ENCODE measurements around the gene ENG.
"Not testable (repeated sequence)": the region's sequence is repeated elsewhere in the genome, so short reads cannot be mapped to it uniquely, and the experiment has no call there.

ENG gene

GRCh38 chr9:127878001-127878651 lies 23.7 kb upstream of the ENG start:
- ATAC-seq = no peak

DNA sequence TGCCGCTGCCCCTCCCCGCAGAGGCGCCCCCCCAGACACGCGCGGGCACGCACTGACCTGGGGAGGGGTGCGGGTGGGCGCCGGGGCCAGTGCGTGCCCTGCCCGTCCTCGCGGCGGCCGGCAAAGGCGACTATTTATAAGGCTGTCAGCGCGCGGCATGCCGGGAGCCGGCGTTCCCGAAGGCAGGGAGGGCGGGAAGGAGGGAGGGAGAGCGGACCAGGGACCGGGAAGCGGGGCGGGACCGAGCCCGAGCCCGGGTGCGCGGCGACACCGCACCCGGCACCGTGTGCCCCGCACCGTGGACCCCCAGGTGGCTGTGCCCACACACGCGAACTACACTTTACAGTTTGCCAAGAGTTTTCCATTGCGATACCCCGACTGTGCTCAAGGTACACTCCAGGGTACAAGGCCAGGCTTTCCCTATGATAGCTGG lies 23.1 kb upstream of the ENG start, which contains the start of gene AK1:
AK1 (minus strand) TSS at position 110 of the 433 bp plus-strand sequence. CDS start 3,058 bp downstream, outside the sequence.
- no peak for ATAC-seq

DNA sequence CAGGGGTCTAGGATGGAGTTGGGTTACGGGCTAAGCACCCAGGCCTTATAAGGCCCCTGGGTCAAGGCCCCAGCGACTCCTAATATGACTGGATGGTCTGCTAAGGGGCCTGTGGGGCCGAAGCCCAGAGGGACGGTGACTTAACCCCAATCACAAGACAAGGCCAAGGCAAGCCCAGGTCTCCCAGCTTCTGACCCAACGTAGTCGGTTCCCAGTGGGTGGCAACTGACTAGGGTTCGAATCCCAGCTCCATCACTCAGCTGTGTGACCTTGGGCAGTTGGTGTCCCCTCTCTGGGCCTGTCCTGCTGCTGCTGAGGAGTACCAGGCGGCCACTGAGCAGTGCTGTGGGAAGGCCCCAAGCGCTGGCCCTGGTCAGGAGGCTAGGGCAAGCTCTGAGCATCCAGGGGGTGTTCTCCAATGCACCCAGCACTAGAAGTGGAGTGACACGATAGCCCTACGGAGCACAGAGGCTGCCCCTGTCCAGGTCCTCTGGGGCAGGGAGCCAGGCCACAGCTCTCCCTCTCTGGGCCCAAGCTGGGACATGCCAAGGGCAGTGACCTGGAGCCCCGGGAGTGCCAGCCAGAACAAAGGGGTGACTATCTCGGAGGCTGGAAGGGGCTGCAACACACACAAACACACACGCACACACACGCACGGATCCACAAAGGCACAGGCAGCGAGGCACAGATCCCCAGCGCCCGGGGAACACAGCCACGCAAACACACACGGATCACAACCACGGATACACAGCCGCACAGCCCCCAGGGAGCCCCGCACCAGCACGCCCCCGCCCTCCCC lies 22.5 kb upstream of the ENG start:
- no peak for ATAC-seq

- no peak for ATAC-seq
Observed at GRCh38 chr9:127876026-127876763, 21.7 kb upstream of the ENG start.

DNA sequence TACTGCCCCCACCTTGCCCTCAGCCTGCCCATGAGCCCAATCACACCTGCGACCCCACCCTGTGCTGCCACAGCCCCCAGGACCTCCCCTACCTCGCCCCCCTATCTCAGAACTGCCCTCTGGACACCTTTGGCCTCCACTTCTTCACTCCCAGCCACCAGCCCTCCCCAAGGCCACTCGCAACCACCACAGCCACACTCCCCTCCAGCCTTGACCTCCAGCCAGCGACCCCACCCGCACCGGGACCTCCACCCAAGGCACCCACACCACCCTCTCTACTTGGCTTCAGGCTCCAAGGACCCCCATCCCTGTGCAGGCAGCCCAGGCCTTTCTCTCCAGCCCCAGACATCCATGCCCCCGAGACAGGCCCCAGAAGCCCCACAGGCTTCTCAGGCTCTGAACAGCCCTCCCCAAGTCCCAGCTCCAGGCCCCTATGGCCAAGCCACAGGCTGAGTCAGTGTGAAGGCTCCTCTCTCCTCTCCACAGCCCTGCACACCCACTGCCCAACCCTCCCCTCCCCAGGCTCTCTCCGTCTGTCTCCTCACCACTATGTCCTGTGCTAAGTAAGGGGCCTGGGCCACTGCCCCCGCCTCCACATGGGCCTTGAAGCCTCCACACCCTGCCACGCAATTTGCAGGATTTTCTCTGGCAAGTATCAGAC lies 21.0 kb upstream of the ENG start:
- ATAC-seq = no peak

DNA sequence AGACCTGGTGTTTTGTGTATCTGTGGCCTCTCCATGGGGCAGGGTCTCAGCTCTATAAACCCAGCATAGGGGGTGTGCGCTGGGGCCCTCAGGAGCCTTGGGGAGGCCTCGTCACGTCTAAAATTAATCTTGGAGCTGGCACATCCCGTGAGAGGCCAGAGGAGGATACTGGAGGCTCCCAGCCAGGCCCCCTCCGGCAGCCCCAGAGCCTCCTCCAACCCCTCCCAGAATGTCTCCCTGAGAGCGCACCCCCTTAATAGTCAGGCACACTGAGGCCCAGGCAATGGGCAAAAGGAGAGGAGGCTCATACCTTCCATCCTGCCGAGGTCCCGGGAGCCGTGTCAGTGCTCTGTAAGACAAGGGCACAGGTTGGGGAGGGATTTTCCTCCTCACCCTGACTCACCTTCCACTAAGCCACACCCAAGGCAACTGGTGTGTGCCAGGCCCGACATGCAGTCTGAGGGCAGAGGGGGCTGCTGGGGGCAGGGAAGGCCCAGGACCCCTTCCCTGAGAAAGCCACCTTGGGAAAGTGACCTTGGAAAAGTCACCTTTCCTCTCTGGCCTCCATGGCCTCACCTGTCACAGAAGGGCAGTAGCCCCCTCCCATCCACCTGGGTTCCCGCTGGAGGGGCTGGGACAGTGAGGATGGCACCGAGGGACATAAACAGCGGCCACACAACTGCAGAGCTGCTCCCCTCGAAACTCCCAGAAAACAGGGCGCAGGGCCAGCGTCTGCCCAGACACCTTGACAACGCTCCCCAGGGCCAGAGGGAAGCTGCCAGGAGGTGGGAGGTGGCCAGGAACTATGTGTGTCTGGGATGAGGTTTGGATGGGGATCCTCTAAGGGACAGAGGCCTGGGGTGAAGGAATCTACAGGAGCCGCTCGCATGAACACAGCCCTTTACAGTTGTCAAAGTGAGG lies 20.1 kb upstream of the ENG start:
- no peak for ATAC-seq

DNA sequence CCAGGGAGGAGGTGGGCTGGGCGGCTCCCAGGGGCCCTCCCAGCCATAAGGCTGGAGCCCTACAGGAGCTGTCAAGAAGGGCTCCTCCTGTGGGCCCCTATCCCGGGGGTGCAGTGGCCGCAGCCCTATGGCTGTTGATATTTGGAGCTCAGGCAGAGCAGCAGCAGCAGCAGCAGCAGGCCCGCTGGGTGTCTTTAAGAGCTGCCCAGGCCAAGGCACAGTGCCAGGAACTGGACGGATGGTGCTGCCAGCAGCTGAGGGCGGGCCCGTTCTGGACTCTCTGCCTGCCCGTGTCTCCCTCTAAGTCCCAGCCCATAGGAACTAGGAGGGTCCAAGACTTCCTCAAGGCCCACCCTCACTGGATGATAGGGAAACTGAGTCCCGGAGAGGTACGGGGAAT lies 19.4 kb upstream of the ENG start:
- ATAC-seq = no peak

- no peak for ATAC-seq
Observed at GRCh38 chr9:127873223-127873691, 18.8 kb upstream of the ENG start.

DNA sequence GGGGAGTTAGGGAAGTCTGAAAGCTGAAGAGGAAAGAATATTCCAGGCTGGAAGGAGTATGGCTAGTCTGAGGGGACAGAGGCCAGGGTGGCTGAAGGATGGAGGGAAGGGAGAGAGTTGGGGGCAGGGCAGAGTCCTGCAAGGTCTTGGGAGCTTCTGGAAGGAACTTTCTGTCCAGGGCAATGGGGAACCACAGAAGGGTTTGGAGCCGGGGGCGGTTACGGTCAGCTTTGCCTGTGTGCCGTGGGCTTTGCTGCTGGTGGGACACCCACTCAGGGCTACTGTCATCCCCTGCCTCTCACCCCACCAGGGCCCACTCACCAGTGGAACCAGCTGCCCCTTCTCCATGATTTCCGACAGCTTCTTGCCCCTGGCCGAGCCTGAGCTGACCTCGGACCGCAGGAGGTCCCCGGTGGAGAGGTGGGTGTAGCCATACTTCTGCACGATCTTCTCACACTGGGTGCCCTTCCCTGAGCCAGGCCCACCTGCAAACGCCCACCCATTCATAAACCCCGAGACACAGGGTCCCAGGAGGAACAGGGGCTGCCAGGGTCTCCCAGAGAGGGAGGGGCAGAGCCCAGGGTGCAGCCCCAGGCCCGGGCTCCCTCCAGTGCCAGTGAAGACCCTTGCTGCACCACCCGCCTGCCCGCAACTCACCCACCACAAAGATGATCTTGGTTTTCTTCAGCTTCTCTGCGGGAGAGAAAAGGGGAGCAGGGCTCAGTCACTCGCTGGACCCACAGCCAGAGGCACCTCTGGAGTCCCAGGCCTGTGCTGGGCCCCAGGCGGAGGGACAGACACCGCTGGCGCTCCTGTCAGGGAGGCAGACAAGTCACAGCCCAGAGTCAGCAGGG lies 18.1 kb upstream of the ENG start:
- no peak for ATAC-seq

DNA sequence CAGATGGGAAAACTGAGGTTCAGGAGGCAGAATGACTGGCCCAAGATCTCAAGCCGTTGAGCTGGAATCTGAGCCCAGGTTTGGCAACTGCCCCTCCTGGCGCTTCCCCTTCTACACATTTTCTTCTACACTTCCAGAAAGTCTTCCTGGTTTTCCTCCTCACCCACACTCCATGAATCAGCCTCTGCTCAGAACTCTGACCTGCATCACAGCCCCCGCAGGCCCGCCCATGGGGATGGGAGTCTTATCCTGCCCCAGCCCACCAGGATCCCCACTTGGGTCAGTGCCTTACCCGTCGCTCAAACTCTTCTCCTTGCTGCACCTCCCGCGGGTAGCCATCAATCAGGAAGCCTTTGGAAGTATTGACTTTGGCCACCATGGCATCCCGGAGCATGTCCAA lies 17.1 kb upstream of the ENG start:
- ATAC-seq = no peak

GRCh38 chr9:127870887-127871286 lies 16.4 kb upstream of the ENG start:
- no peak for ATAC-seq

DNA sequence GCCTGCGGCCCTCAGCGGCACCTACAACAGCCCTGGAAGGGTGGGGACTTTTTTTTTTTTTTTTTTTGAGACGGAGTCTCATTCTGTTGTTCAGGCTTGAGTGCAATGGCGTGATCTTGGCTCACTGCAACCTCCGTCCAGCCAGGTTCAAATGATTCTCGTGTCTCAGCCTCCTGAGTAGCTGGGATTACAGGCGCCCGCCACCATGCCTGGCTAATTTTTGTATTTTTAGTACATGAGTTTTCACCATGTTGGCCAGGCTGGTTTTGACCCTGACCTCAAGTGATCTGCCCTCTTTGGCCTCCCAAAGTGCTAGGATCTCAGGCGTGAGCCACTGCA lies 15.7 kb upstream of the ENG start:
- not testable (repeated sequence) for ATAC-seq

DNA sequence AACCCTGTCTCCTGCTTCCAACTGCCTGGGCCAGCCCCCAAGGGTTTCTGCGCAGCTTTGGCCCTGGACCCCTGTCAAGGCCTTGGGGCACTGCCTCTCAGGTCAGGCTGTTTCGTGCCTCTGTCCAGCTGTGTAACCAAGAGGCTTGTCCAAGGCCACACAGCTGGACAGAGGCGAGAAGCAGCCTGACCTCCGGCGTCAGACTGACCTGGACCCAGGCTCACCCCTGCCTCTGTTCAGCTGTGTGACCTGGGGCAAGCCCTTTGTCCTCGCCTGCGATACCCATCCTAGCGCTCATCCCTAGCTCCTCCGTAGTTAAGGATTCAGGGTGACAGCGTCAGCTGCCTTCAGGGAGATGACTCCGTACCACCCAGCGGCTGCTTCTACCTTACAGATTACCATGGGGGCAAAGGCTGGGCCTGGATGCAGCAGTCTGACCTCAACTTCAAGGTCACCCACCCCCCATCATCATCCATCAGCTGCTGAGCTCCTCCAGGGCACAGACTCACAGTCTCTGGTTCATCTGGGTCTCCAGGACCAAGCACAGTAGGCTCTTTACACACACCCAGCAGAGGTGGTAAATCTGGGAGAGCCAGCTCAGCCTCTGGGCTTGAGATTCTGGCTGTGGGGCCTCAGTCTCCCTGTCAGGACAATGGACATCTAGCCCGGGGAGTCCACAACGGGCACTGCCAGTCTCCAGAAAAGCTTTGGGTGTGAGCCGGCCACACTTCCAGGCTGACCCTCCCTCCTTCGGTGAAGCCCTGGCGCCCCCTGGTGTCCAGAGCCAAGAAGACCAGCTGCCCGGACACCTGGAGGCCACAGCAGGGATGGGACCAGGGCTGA lies 15.1 kb upstream of the ENG start:
- peak; percentile 72 to 79 for ATAC-seq

- ATAC-seq = no peak
Observed at GRCh38 chr9:127868278-127868902, 13.9 kb upstream of the ENG start.

DNA sequence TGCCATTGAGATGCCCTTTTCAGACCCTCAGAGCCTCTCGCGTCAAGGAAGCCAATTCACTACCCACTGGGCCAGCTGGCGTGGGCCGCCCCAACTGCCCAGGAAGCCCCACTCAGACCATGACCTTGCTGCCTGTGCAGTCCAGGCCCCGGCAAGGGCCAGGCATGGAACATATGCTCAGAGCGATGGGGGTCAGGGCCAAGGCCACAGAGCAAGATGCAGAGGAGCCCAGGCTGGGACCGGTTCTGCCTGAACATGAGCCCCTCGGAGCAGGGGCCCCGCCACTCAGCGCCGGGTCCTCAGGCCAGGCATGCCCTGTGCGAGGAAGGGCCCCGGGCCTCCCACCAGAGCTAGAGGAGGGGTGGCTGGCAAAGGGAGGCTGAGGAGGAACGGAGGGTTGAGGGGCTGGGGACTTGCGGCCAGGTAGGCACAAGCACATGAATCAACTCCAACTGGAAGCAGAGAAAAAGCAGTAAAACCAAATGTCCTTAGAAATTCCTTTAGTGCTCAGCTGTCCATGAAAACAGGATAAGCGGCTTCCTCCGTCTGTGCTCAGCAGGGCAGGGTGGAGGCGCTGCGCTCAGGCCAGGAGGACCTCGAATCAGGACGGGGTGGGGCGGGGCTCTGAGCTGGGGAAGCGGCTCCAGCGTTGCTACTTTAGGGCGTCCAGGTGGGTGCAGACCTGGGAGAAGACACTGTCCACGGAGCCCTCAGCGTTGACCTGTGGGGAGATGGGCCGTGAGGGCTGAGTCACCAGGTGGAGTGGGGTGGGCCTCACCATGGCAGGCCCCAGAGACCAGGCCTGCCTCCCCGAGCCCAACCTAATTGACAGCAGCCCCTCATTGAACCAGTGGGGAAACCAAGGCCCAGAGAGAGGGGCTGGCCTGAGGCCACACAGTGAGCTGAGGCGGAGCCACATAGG lies 13.2 kb upstream of the ENG start:
- ATAC-seq = no peak

GRCh38 chr9:127866535-127866934 lies 12.1 kb upstream of the ENG start:
- no peak for ATAC-seq

- ATAC-seq = peak; percentile 33 to 53
Observed at GRCh38 chr9:127865645-127866464, 11.4 kb upstream of the ENG start.

All from activated CD4-positive, CD25-positive, alpha-beta regulatory T cell treated with anti-CD3 and anti-CD28 coated beads, Interleukin-2, amount 50 U/mL, for 24 hours (primary cell).